MM.1S (cell line): ENCODE results near the gene WDR73.

Experiments used
- DNase-seq: peaks from one replicate; pipeline ENCODE4 v3.0.0-alpha.2; 2015
- H2AFZ ChIP-seq: fragments of 300-600 bp; sonication (generic); 2 replicates; pipeline ENCODE4 v1.6.0; 2016; ENCODE audit warnings: antibody characterized with exemption, low read length
- H3F3A ChIP-seq: fragments of 300-600 bp; sonication (generic); 2 replicates; pipeline ENCODE4 v1.6.1; 2016; ENCODE audit warnings: mild to moderate bottlenecking, antibody characterized with exemption, low read length, moderate library complexity, mixed read lengths; ENCODE audit not compliant: insufficient read depth
- H3K27ac ChIP-seq: fragments of 300-600 bp; sonication (generic); 2 replicates; pipeline ENCODE4 v1.5.1; 2016; ENCODE audit warnings: mild to moderate bottlenecking, low read length
- H3K27me3 ChIP-seq: fragments of 300-600 bp; sonication (generic); replicated peaks from 2 replicates; pipeline ENCODE4 v1.6.0; 2016; ENCODE audit warnings: low read length; ENCODE audit not compliant: insufficient read depth
- H3K36me3 ChIP-seq: fragments of 300-600 bp; sonication (generic); replicated peaks from 2 replicates; pipeline ENCODE4 v1.6.1; 2016; ENCODE audit warnings: mild to moderate bottlenecking, low read length, mixed read lengths; ENCODE audit not compliant: insufficient read depth
- H3K4me1 ChIP-seq: fragments of 300-600 bp; sonication (generic); 2 replicates; pipeline ENCODE4 v1.6.1; 2016; ENCODE audit warnings: low read length, mixed read lengths
- H3K4me2 ChIP-seq: fragments of 300-600 bp; sonication (generic); 2 replicates; pipeline ENCODE4 v1.6.0; 2016; ENCODE audit warnings: low read depth, low read length
- H3K4me3 ChIP-seq: fragments of 300-600 bp; sonication (generic); 2 replicates; pipeline ENCODE4 v1.5.1; 2016; ENCODE audit warnings: low read length, mixed read lengths
- H3K79me2 ChIP-seq: fragments of 300-600 bp; sonication (generic); 2 replicates; pipeline ENCODE4 v1.6.1; 2016; ENCODE audit warnings: mixed run types, low read length, mixed read lengths
- H3K9ac ChIP-seq: fragments of 300-600 bp; sonication (generic); 2 replicates; pipeline ENCODE4 v1.6.1; 2016; ENCODE audit warnings: low read length, mixed read lengths
- H3K9me2 ChIP-seq: fragments of 300-600 bp; sonication (generic); replicated peaks from 2 replicates; pipeline ENCODE4 v1.6.1; 2016; ENCODE audit warnings: mild to moderate bottlenecking, low read length, mixed read lengths; ENCODE audit not compliant: insufficient read depth
- H3K9me3 ChIP-seq: fragments of 300-600 bp; sonication (generic); replicated peaks from 2 replicates; pipeline ENCODE4 v1.6.1; 2016; ENCODE audit warnings: mild to moderate bottlenecking, low read length, mixed read lengths; ENCODE audit not compliant: insufficient read depth
- H4K20me1 ChIP-seq: fragments of 300-600 bp; sonication (generic); 2 replicates; pipeline ENCODE4 v1.6.1; 2016; ENCODE audit warnings: mild to moderate bottlenecking, low read length, moderate library complexity, mixed read lengths; ENCODE audit not compliant: insufficient read depth
- EZH2 ChIP-seq: fragments of 300-600 bp; sonication (generic); optimal IDR thresholded peaks from 2 replicates; pipeline ENCODE3; 2017; ENCODE audit warnings: low read depth, mild to moderate bottlenecking, antibody characterized with exemption, low read length, mixed read lengths
- EZH2phosphoT487 ChIP-seq: fragments of 300-600 bp; sonication (generic); IDR thresholded peaks from 2 replicates; pipeline ENCODE4 v1.6.1; 2018; ENCODE audit warnings: antibody characterized with exemption, low read length
- TF ChIP-seq, protein P1 (sequence below): fragments of 300-600 bp; sonication (generic); IDR thresholded peaks from 2 replicates; pipeline ENCODE4 v1.5.1; 2016; ENCODE audit warnings: antibody characterized with exemption, low read length, mixed read lengths

WDR73 gene

DNA sequence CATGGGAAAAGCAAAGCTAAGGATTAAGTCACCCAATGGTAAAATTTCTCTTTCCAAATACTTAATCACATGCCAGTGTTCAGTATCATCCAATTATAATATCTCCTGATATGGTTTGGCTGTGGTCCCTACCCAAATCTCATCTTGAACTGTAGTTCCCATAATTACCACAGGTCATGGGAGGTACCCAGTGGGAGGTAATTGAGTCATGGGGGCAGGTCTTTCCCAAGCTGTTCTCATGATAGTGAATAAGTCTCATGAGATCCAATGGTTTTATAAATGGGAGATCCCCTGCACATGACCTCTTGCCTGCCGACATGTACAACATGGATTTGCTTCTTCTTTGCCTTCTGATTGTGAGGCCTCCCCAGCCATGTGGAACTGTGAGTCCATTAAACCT lies 30.0 kb upstream of the WDR73 start:
- H3K27me3 ChIP-seq: no peaks in the 10 kb centered on the region
- no peak for DNase-seq
- no peak overlapping the region for H3K9ac ChIP-seq
- H3K4me1 ChIP-seq: no peaks in the 10 kb centered on the region
- no peak overlapping the region for H2AFZ ChIP-seq
- H3K9me2 ChIP-seq: no peaks in the 10 kb centered on the region
- no peak for TF ChIP-seq EZH2phosphoT487
- TF ChIP-seq, protein P1, sequence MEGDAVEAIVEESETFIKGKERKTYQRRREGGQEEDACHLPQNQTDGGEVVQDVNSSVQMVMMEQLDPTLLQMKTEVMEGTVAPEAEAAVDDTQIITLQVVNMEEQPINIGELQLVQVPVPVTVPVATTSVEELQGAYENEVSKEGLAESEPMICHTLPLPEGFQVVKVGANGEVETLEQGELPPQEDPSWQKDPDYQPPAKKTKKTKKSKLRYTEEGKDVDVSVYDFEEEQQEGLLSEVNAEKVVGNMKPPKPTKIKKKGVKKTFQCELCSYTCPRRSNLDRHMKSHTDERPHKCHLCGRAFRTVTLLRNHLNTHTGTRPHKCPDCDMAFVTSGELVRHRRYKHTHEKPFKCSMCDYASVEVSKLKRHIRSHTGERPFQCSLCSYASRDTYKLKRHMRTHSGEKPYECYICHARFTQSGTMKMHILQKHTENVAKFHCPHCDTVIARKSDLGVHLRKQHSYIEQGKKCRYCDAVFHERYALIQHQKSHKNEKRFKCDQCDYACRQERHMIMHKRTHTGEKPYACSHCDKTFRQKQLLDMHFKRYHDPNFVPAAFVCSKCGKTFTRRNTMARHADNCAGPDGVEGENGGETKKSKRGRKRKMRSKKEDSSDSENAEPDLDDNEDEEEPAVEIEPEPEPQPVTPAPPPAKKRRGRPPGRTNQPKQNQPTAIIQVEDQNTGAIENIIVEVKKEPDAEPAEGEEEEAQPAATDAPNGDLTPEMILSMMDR: no peak
- TF ChIP-seq EZH2: no peak
- H3F3A ChIP-seq: 0 out of 2 replicates have a peak, but pooled peaks cover 9% of the 10 kb centered on the region
- H3K27ac ChIP-seq: no peak overlapping the region
- H4K20me1 ChIP-seq: no peaks in the 10 kb centered on the region
- no peaks in the 10 kb centered on the region for H3K9me3 ChIP-seq
- peaks cover 19% of the 10 kb centered on the region; the same call in 1 of the 2 replicates for H3K79me2 ChIP-seq
- H3K36me3 ChIP-seq: peaks cover 5% of the 10 kb centered on the region; the same call in 1 of the 2 replicates
- no peak overlapping the region for H3K4me3 ChIP-seq
- no peak overlapping the region for H3K4me2 ChIP-seq

DNA sequence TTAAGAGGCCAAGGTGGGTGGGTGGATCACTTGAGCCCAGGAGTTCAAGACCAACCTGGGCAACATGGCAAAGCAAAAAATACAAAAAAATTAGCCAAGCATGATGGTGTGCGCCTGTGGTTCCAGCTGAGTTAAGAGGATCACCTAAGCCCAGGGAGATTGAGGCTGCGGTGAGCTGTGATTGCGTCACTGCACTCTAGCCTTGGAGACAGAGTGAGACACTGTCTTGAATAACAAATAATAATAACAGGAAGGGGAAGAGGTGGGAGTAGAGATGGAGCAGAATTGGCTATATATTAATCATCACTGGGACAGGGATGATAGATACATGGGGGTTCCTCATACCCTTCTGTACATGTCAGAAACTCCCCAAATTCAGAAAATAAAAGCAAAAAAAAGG lies 27.7 kb upstream of the WDR73 start:
- DNase-seq: no peak
- Histone ChIP-seq H3F3A (0 out of 2 replicates have a peak, but pooled peaks cover 3% of the 10 kb centered on the region), H3K79me2 (peaks cover 14% of the 10 kb centered on the region; the same call in 1 of the 2 replicates), H3K27ac (no peak overlapping the region), H4K20me1 (no peaks in the 10 kb centered on the region), H3K9me3 (no peaks in the 10 kb centered on the region), H3K9me2 (no peaks in the 10 kb centered on the region), H3K4me1 (no peaks in the 10 kb centered on the region), H3K36me3 (peaks cover 5% of the 10 kb centered on the region; the same call in 1 of the 2 replicates), H3K27me3 (no peaks in the 10 kb centered on the region), H3K4me2 (no peak overlapping the region), H3K9ac (no peak overlapping the region), H2AFZ (no peak overlapping the region), H3K4me3 (no peak overlapping the region)
- TF ChIP-seq EZH2phosphoT487: no peak
- TF ChIP-seq EZH2: no peak
- TF ChIP-seq, protein P1: no peak

DNA sequence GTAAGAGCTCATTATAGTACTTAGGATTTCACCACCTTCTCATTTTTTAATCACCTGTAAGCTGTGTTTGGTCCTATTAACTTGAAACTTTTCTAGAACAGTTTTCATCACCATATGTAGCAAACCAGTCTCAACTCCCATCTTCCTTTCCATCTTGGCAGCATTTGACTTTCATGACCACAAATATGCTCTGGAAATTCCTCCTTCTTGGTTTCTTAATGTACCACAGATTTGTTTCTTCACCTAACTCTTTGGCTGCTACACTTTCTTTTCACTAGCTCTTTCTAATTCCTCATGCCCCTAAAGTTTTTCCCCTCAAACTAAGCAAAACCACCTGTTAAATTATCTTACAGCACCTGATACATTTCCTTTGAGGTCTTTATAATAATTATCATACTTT lies 17.1 kb upstream of the WDR73 start:
- H3K4me2 ChIP-seq: no peak overlapping the region
- H3K36me3 ChIP-seq: peaks cover 8% of the 10 kb centered on the region
- DNase-seq: no peak

More for the DNA sequence above, 17.1 kb upstream of the WDR73 start:
- Histone ChIP-seq H3F3A (no peaks in the 10 kb centered on the region), H3K4me3 (no peak overlapping the region), H3K9me2 (no peaks in the 10 kb centered on the region), H3K9me3 (no peaks in the 10 kb centered on the region), H4K20me1 (no peaks in the 10 kb centered on the region), H3K27ac (no peak overlapping the region), H3K27me3 (no peaks in the 10 kb centered on the region), H3K9ac (no peak overlapping the region), H3K4me1 (no peaks in the 10 kb centered on the region), H2AFZ (no peak overlapping the region), H3K79me2 (no peaks in the 10 kb centered on the region)
- TF ChIP-seq EZH2 (no peak), EZH2phosphoT487 (no peak)
- TF ChIP-seq, protein P1: no peak
